ENCODE data around the gene UVRAG. TPM values are rescaled to one million over a fixed set of nuclear protein-coding genes. Genes with fewer than 3 reads are reported as not detected.

Gene UVRAG
- polyA plus RNA-seq, 4 donors, result 15.0 to 21.5 (median 16.4) TPM

DNA sequence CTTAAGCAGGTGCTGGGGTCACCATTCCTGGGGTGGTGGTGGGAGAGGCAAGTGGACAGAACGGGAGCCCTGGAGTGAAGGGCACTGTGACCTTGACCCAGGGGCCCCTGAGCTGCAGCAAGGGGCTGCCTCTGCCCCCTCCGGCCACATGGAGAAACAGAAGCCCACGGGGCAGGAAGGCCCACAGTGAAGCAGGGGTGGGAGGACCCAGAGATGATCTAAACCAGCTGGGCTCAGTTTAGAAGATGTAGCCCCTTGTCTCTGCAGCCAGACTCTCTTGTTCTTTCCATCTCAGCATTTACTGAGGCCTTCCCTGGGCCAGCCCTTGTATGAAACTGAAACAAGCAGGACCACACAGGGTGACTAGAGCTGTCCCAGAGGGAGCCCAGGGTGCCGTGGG, 360.8 kb downstream of the UVRAG start:
- no peak for DNase-seq (ENCODE audit: low read depth in 4 of 4, low spot score in 2 of 4)

DNA sequence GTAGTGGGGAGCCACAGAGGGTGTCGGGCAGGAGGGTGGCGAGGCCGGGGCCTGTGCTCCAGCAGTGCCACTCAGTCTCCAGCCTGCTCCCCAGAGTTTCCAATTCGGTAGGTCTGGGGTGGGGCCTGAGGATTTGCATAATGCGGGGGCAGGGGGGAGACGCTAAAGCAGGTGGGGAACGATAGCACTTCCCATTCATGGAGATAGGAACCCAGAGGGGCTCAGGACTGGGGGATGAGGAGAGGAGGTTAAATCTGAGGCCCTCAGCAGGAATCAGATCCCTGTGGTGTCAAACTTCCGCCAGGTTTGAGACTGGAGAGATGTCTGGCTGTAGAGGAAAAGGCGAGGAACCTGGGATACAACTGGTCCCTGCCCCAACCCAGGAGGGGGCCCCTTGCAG, 361.5 kb downstream of the UVRAG start:
- DNase-seq (ENCODE audit: low read depth in 4 of 4, low spot score in 2 of 4), result no peak

DNA sequence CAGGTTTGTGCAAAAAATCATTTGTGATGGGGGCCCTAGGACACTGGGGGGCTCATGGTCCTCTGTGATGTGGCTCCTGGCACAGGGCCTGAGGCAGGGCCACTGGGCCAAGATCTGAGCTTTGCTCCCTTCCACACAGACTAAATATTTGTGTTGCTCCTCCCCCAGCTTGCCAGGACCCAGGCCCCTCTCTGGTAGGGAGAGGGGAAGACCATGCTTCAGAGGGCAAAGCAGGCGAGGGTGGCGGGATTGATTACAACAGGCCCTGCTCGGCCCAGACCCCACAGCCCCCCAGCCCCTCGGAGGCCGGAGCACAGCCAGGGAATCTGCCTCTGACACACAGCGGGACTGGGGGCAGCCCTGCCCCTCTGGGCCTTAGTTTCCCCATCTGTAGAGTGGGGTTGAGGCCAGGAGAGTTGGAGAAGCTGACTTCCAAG, 362.3 kb downstream of the UVRAG start:
- DNase-seq (ENCODE audit: low read depth in 4 of 4, low spot score in 2 of 4), result no peak

DNA sequence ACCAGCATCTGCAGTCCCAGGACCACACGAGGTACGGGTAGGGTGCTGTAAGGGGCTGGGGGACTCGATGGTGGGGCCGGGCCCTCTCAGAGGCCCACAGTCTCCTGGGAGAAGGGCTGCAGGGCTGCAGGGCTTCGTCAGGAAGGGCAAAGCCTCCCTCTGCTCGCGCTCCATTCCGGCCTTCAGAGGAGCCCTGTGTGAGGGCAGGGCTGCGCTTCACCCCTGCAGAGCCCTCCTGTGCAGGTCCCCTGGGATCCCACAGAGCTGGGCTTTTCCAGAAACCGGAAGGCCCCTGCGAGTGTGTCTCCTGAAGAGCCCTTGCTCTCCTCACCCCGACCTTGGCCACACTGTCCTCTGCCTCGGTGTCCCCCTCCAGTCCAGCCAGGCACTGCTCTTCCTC, 364.1 kb downstream of the UVRAG start:
- DNase-seq (ENCODE audit: low read depth in 4 of 4, low spot score in 2 of 4), result no peak

DNA sequence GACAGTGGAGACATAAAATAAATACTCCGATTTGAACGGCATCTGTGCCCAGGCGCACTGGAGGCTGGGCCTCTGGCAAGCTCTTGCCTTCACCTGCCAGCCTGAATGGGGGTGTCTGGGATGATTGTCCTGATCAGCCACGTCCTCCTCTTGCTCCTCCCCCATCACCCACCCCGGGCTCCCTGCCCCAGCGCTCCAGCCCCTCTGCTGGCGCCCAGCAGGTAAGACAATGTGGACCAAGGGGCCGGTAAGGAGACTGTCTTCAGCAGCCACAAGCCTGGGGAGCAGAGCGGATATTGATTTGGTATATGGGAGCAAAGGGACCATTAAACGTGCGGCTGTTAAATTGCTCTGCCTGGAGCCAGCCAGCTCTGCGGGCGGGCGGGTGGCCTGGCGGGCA, 366.4 kb downstream of the UVRAG start:
- no peak for DNase-seq (ENCODE audit: low read depth in 4 of 4, low spot score in 2 of 4)

DNA sequence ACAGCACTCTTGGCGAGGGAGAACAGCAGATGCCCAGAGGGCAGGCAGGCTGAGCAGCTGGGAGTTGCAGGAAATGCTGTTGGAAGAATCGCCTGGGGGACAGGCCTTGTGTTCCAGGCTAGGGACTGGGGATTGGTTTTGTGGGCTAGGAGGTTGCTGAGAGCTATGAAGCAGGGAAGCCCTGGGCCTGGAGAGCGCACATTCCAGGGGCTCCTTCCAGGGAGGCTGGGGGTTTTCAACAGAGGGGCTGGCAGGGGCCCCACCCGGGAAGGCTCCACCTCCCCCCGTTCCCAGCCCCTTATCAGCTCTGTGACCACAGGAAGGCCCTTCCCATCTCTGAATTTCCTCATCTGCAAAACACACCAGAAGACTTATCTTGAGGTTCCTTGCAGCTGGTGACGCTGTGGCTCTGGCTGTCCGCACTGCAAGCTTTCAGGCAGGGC, 369.6 kb downstream of the UVRAG start:
- DNase-seq (ENCODE audit: low read depth in 4 of 4, low spot score in 2 of 4), result no peak

DNA sequence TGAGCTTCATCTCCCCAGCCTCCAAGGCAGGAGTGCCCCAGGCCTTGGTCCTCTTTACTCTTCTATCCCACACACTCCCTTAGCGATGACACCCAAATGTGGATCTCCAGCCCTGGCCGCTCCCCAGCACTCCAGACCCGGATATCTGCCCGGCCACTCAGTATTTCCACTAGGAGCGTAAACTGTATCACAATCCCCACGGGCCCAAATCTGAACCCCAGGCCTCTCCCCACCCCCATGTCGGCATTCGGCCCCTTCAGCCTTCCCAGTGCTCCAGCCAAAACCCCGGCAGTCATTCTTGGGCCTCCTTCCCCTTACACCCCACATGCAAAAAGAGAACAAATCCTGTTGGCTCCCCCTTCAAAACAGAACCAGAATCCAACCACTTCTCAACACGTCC, 370.5 kb downstream of the UVRAG start:
- no peak for DNase-seq (ENCODE audit: low read depth in 4 of 4, low spot score in 2 of 4)

DNA sequence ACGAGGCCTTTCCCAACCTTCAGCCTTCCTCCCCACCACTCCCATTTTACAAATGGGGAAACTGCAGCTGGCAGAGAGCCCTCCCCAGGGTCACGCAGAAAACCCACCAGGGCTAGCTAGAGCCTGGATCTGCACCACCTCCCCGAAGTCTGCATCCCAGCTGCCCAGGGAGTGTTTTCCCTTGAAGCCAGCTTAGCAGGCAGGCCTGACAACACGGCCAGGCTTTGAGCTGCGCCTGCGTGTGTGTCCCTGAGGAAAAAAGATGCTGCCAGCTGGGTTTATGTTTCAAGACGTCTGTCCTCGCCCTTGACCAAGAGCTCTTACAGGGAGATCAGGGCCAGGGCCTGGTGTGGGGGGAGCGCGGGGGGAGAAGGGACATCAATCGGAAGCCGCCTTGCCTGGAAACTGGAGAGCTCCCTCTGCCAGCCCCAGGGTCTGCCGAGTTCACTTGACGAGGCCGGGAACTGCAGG, 371.0 kb downstream of the UVRAG start:
- DNase-seq (ENCODE audit: low read depth in 4 of 4, low spot score in 2 of 4), result no peak

DNA sequence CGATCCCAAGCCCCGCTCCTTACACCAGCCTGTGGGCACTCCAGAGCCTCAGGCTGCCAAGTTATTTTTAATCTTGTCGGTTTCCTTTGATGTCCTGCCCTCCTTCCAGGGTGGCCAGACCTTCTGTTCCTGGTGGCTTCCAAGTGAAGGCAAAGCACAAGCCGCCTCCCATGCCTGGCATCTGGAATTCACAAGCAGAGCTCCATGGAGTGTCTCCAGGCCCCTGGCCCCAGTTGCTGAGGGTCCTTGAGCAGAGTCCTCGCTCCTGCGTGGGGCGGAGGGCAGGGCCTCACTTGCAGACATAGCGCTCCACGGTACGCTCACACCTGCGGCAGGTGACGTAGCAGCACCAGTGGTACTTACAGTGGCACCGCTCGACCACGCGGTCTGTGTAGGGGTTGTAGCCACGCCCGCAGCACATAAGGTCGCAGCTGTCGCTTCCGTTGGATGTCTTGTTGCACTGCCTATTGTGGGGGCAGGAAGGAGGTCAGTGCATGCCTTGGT, 371.8 kb downstream of the UVRAG start:
- no peak for DNase-seq (ENCODE audit: low read depth in 4 of 4, low spot score in 2 of 4)

DNA sequence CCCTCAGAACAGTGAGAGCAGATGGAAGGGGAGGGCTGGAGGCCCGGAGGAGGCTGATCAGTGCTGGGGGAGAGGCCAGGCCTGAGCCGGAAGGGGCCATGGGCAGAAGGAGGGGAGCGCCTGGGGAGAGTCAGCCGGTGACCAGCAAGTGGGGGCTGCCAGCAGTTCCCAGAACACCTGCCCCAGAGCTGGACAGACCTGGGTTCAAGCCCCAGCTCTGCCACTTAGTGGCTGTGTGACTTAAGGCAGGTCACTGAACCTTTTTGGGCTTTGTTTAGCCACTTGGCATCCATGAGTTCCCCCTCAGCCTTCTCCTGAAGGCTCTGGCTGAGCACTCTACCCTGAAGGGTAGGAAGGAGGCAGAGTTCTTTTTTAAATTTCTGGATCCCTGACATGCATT, 373.9 kb downstream of the UVRAG start:
- no peak for DNase-seq (ENCODE audit: low read depth in 4 of 4, low spot score in 2 of 4)

DNA sequence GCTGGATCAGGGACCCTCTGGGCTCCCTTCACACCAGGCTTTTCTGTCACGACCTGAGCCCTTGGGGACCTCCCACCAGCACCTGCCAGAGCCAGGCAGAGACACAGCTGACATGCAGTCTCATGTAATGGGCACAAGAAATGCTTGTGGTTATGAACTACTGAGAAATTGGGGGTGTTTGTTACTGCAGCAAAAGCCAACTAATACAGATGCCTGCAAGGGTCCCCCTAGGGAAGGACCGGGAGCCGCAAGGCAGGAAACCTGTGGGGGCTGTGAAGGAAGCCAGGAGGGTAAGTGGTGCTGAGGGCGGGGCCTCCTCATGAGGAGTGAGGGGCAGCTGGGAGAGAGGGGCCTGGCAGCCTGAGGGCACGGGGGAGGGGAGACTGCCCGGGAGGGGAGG, 374.7 kb downstream of the UVRAG start:
- DNase-seq (ENCODE audit: low read depth in 4 of 4, low spot score in 2 of 4), result no peak

DNA sequence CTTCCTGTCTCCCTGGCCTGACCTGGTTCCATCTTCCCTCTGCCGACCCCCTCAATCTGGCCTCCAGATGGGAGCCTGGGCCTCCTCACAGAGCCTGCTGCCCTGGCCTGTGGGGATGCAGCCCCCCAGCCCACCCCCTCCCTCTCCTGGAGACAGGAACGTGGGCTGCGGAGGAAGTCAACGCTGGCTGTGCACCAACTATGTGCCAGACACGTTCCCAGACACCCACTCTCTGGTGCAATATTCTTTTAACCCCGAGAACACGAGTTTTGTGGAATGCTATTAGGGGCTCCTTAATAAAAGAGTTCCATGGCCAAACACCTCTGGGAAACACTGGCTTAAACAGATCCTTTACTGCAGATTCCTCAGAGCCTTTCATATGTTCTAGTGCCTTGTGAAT, 375.4 kb downstream of the UVRAG start:
- DNase-seq (ENCODE audit: low read depth in 4 of 4, low spot score in 2 of 4), result no peak

Other genes with a start within 250 kb of the UVRAG start
- gene MAP6, start 146.2 kb upstream of the UVRAG start, polyA plus RNA-seq (ENCODE audit: insufficient read length in 4 of 4), result 10 to 100 TPM in 1 of 4 donors, 1 to 10 TPM in 3; 7.9 to 11.6 (median 9.5) TPM
- 1 to 10 TPM in 3 of 4 donors, under 1 TPM in 1; 0.60 to 1.6 (median 1.2) TPM for gene MOGAT2, start 97.4 kb upstream of the UVRAG start, polyA plus RNA-seq (ENCODE audit: insufficient read length in 4 of 4)
- gene DGAT2, start 46.4 kb upstream of the UVRAG start, polyA plus RNA-seq (ENCODE audit: insufficient read length in 4 of 4), result 1 to 10 TPM; 3.4 to 5.2 (median 3.7) TPM